ENCODE data around the gene FARP2.

GRCh38 chr2:241310917-241311566, 45.0 kb upstream of the FARP2 start:
- TF ChIP-seq CTCF (conservative IDR thresholded peaks at IDR 0.05; ENCODE audit: low read depth, low read length) (no peak), EZH2 (IDR thresholded peaks at IDR 0.05; ENCODE audit: low read length, unreplicated experiment) (no peak)

Measured in PC-3 (cell line).